Endodermal cell (in vitro differentiated cells): ENCODE measurements around the gene YIF1B. TPM values are rescaled to one million over a fixed set of nuclear protein-coding genes. Genes with fewer than 3 reads are reported as not detected.

ENCODE experiments used
- DNase-seq: peaks from one replicate; pipeline ENCODE4 v3.0.0-alpha.2; 2017
- H3K27ac ChIP-seq: 2 replicates; pipeline ENCODE4 v1.5.1; 2013; ENCODE audit warnings: mild to moderate bottlenecking, low read depth, low read length, moderate library complexity
- H3K27me3 ChIP-seq: 2 replicates; pipeline ENCODE4 v1.6.1; 2013; ENCODE audit warnings: mild to moderate bottlenecking, low read length, moderate library complexity; ENCODE audit not compliant: insufficient read depth, control insufficient read depth, poor library complexity, severe bottlenecking
- H3K36me3 ChIP-seq: 2 replicates; pipeline ENCODE4 v1.7.0; 2013; ENCODE audit warnings: mild to moderate bottlenecking, low read length, moderate library complexity; ENCODE audit not compliant: control insufficient read depth, insufficient read depth
- H3K4me1 ChIP-seq: one replicate; pipeline ENCODE4 v1.7.0; 2013; ENCODE audit warnings: low read length; ENCODE audit not compliant: control insufficient read depth, insufficient read depth
- H3K4me3 ChIP-seq: 2 replicates; pipeline ENCODE4 v1.5.1; 2013; ENCODE audit warnings: mild to moderate bottlenecking, low read length, moderate library complexity
- H3K9ac ChIP-seq: 2 replicates; pipeline ENCODE4 v1.6.1; 2013; ENCODE audit warnings: mild to moderate bottlenecking, low read length, moderate library complexity; ENCODE audit not compliant: poor library complexity, severe bottlenecking; ENCODE audit errors: extremely low read depth
- H3K9me3 ChIP-seq: 2 replicates; pipeline ENCODE4 v1.6.1; 2013; ENCODE audit warnings: mild to moderate bottlenecking, low read length, moderate library complexity; ENCODE audit not compliant: control insufficient read depth
- H3K27ac Mint-ChIP-seq: 2 replicates; pipeline ENCODE4 v1.8.0; 2020; ENCODE audit warnings: mixed read lengths
- H3K27me3 Mint-ChIP-seq: 2 replicates; pipeline ENCODE4 v1.8.0; 2021; ENCODE audit warnings: mild to moderate bottlenecking, mixed read lengths; ENCODE audit not compliant: insufficient read depth
- H3K36me3 Mint-ChIP-seq: 2 replicates; pipeline ENCODE4 v1.8.0; 2020; ENCODE audit warnings: low read depth, mixed read lengths
- H3K4me1 Mint-ChIP-seq: 2 replicates; pipeline ENCODE4 v1.8.0; 2020; ENCODE audit warnings: mixed read lengths
- H3K4me3 Mint-ChIP-seq: 2 replicates; pipeline ENCODE4 v1.8.0; 2020; ENCODE audit warnings: mild to moderate bottlenecking, moderate library complexity, mixed read lengths
- H3K9me3 Mint-ChIP-seq: 2 replicates; pipeline ENCODE4 v1.8.0; 2020; ENCODE audit warnings: mild to moderate bottlenecking, mixed read lengths
- CTCF ChIP-seq: fragments of 200-600 bp; sonication (generic); conservative IDR thresholded peaks from 2 replicates; pipeline ENCODE4 v1.5.0; 2021; ENCODE audit warnings: antibody characterized with exemption, mild to moderate bottlenecking
- WGBS, 2 experiments: methylation state at CpG; one replicate each; pipeline versions ENCODE4 v1.1.5 to v1.1.7; 2013; ENCODE audit warnings: missing lambda C conversion rate in 2 of 2, mixed read lengths in 1 of 2; ENCODE audit not compliant: insufficient coverage in 1 of 2, insufficient read length in 1 of 2; 5-methylcytosine and 5-hydroxymethylcytosine counted together
- total RNA-seq, 2 donors: library from RNA; stranded (reverse); fragmentation: NEBNext Ultra II Directional in 1 of 2; extraction: Animal tissue kit (Norgen Biotek cat#: 25700) in 1 of 2; gene quantifications; 2 replicates in 1 of 2; 3 replicates in 1 of 2; pipeline ENCODE4 v1.2.1, GENCODE V29; 2021

Gene YIF1B
- total RNA-seq, 2 donors from 2014 or later = 68.6 to 74.6 TPM

DNA sequence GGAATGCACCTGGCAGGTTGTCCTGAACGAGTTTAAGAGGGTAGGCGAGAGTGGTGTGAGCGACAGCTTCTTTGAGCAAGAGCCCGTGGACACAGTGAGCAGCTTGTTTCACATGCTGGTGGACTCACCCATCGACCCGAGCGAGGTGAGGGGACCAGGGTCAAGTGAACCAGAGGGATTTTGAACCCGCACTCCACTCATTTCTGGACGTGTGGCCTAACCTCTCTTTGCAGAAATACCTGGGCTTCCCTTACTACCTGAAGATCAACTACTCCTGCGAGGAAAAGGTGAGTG, 21.6 kb upstream of the YIF1B start:
- Histone ChIP-seq H3K9ac (no peak overlapping the region), H3K4me3 (peak overlapping the region; percentile 89), H3K27ac (no peak overlapping the region), H3K4me1 (no peaks in the 10 kb centered on the region), H3K27me3 (no peaks in the 10 kb centered on the region), H3K36me3 (no peaks in the 10 kb centered on the region), H3K9me3 (no peaks in the 10 kb centered on the region)
- DNase-seq = no peak
- Mint-ChIP-seq H3K27ac (peak overlapping the region; percentile 64), H3K27me3 (peaks cover 1% of the 10 kb centered on the region), H3K9me3 (no peaks in the 10 kb centered on the region), H3K4me3 (peak overlapping the region; percentile 73), H3K36me3 (no peaks in the 10 kb centered on the region), H3K4me1 (peaks cover 9% of the 10 kb centered on the region)
- no peak for TF ChIP-seq CTCF
- WGBS, 2 experiments = 69 to 74% methylated on average over 9 to 10 of the region's 10 CpGs

DNA sequence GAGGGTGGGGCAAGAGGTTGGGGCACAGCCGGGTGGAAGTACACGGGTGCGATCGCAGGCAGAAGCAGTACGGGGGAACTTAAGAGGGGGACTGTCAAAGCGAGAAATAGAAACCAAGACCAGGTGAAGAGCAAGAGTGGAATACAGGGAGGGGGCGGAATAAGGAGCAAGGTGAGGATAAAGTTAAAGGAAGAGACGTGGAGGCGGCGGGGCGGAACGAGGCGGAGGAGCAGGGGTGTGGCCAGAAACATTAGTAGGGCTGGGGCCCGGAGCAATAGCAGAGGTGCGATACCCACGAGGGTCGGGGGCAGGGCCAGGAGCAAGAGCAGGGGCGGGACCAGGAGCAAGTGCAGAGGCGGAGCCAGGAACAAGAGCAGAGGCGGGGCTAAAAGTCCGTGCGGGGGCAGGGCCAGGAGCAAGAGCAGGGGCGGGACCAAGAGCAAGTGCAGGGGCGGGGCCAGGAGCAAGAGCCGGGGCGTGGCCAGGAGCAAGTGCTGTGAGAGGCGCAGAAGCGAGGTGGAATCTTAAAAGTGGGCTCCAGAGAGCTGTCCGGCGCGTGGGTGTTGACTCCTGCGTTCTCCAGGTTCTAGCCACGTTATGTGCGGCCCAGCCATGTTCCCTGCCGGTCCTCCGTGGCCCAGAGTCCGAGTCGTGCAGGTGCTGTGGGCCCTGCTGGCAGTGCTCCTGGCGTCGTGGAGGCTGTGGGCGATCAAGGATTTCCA, 21.1 kb upstream of the YIF1B start:
- H3K27me3 ChIP-seq = no peaks in the 10 kb centered on the region
- Mint-ChIP-seq H3K27ac (peak overlapping the region; percentile 69), H3K27me3 (peaks cover 1% of the 10 kb centered on the region), H3K9me3 (no peaks in the 10 kb centered on the region), H3K36me3 (no peaks in the 10 kb centered on the region), H3K4me3 (peak overlapping the region; percentile 73), H3K4me1 (peaks cover 9% of the 10 kb centered on the region)
- TF ChIP-seq CTCF = no peak
- no peaks in the 10 kb centered on the region for H3K9me3 ChIP-seq
- 9 to 16% methylated on average over 25 to 41 of the region's 41 CpGs for WGBS, 2 experiments
- no peaks in the 10 kb centered on the region for H3K36me3 ChIP-seq
- peak overlapping the region; percentile 70 for H3K27ac ChIP-seq
- DNase-seq = peak; percentile 99
- peak overlapping the region; percentile 89 for H3K4me3 ChIP-seq
- H3K4me1 ChIP-seq = no peaks in the 10 kb centered on the region
- no peak overlapping the region for H3K9ac ChIP-seq

GRCh38 chr19:38335949-38336637, 20.3 kb upstream of the YIF1B start:
- Histone ChIP-seq H3K4me1 (no peaks in the 10 kb centered on the region), H3K4me3 (peak overlapping the region; percentile 89), H3K27ac (peak overlapping the region; percentile 70), H3K9me3 (no peaks in the 10 kb centered on the region), H3K27me3 (no peaks in the 10 kb centered on the region), H3K9ac (no peak overlapping the region), H3K36me3 (no peaks in the 10 kb centered on the region)
- Mint-ChIP-seq H3K27me3 (peaks cover 1% of the 10 kb centered on the region), H3K4me3 (peak overlapping the region; percentile 73), H3K9me3 (no peaks in the 10 kb centered on the region), H3K36me3 (no peaks in the 10 kb centered on the region), H3K27ac (peak overlapping the region; percentile 69), H3K4me1 (peaks cover 9% of the 10 kb centered on the region)
- TF ChIP-seq CTCF = no peak
- peak; percentile 98 for DNase-seq
- WGBS, 2 experiments = 0 to 1% methylated on average over 33 to 52 of the region's 52 CpGs
